Spinal cord (tissue), 10 donors: Measurements from ENCODE around the gene MID2. TPM values are rescaled to one million over a fixed set of nuclear protein-coding genes. Genes with fewer than 3 reads are reported as not detected.
"Not testable (repeated sequence)": the region's sequence is repeated elsewhere in the genome, so short reads cannot be mapped to it uniquely, and the experiment has no call there.

Source experiments
- DNase-seq, 6 donors: peaks; one replicate each; pipeline versions ENCODE4 v3.0.0 to v3.0.0-alpha.2; 2013 to 2015; ENCODE audit warnings: low spot score in 6 of 6, low read depth in 4 of 6
- H3K27ac ChIP-seq: one replicate; pipeline ENCODE4 v1.5.1; 2013; ENCODE audit warnings: low read depth, low read length, control low read depth
- H3K27me3 ChIP-seq: one replicate; pipeline ENCODE4 v1.6.1; 2013; ENCODE audit warnings: low read length; ENCODE audit not compliant: control insufficient read depth, insufficient read depth
- H3K36me3 ChIP-seq: one replicate; pipeline ENCODE4 v1.6.1; 2013; ENCODE audit warnings: low read length; ENCODE audit not compliant: control insufficient read depth, insufficient read depth
- H3K4me1 ChIP-seq: one replicate; pipeline ENCODE4 v1.6.1; 2013; ENCODE audit warnings: low read length; ENCODE audit not compliant: control insufficient read depth, insufficient read depth
- H3K4me3 ChIP-seq: one replicate; pipeline ENCODE4 v1.5.1; 2013; ENCODE audit warnings: low read depth, low read length, control low read depth
- H3K9me3 ChIP-seq: one replicate; pipeline ENCODE4 v1.6.1; 2013; ENCODE audit warnings: low read length; ENCODE audit not compliant: control insufficient read depth, insufficient read depth
- WGBS: methylation state at CpG from one replicate; pipeline ENCODE4 v1.1.5; 2013; ENCODE audit warnings: missing lambda C conversion rate; ENCODE audit not compliant: insufficient coverage; 5-methylcytosine and 5-hydroxymethylcytosine counted together
- polyA plus RNA-seq, 2 donors: library from polyadenylated mRNA; unstranded; fragments of 120-200 nt; gene quantifications; one replicate each; pipeline ENCODE4 v1.2.1, GENCODE V29; 2013; ENCODE audit not compliant: insufficient read length in 2 of 2
- total RNA-seq, 2 donors: library from RNA; depleted of rRNA in 1 of 2; stranded (reverse); fragments of 120-200 nt in 1 of 2; fragments of >200 nt in 1 of 2; gene quantifications; one replicate each; pipeline versions ENCODE4 v1.2.3 to v1.2.4, GENCODE V29; 2013 to 2014
- donor health status: healthy.

The MID2 gene
- total and polyA plus RNA-seq, 4 donors, result 8.4 to 25.0 (median 13.9) TPM

- no peaks in the 10 kb centered on the region for H3K27me3 ChIP-seq
- no peaks in the 10 kb centered on the region for H3K36me3 ChIP-seq
- no peaks in the 10 kb centered on the region for H3K9me3 ChIP-seq
- WGBS, result 81% methylated on average over 11 of the region's 15 CpGs
- DNase-seq, result no peak
- H3K4me1 ChIP-seq, result no peaks in the 10 kb centered on the region
- H3K4me3 ChIP-seq, result no peak overlapping the region
- no peak overlapping the region for H3K27ac ChIP-seq
Observed at GRCh38 chrX:107840971-107841370, 15.3 kb downstream of the MID2 start.

DNA sequence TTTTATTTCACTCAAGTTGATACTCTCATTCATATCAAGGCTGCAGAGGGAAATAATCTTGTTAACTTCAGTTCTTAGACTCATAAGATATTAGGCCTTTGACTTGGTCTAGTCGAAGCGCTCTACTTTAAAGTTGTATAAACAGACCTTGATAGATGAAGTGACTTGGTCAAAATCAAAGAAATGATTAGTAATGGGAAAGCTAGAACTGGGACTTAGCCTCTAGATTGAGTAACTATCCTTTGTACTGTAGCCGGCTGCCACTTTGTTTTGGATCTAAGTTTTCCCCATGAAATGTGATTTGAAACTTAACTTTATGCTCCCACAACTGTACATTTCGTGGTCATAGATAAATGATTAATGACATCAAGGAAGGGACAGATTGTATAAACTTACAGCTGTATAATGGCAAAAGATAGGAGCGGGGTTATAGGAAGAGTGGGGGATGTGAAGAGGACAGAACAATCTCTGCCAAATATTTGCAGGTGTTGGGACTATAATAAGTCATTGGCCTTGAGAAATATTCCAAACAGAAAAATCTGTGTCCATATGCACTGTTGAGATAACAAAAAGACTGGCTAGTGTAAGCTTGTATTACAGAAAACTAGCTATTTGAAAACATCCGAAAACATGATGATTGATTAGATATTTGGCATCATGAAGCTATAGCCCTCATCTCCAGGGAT is 17.2 kb downstream of the MID2 start:
- no peak for DNase-seq
- no peak overlapping the region for H3K4me3 ChIP-seq
- peaks cover 4% of the 10 kb centered on the region for H3K27me3 ChIP-seq
- H3K36me3 ChIP-seq, result no peaks in the 10 kb centered on the region
- H3K9me3 ChIP-seq, result no peaks in the 10 kb centered on the region
- no peak overlapping the region for H3K27ac ChIP-seq
- 90% methylated on average over 1 of the region's 6 CpGs for WGBS
- no peaks in the 10 kb centered on the region for H3K4me1 ChIP-seq

- no peaks in the 10 kb centered on the region for H3K9me3 ChIP-seq
- no peaks in the 10 kb centered on the region for H3K4me1 ChIP-seq
- H3K27me3 ChIP-seq, result peaks cover 4% of the 10 kb centered on the region
- no peak for DNase-seq
- WGBS, result no CpG with 5 or more reads among the region's 1 CpG
- no peak overlapping the region for H3K4me3 ChIP-seq
- H3K36me3 ChIP-seq, result no peaks in the 10 kb centered on the region
- no peak overlapping the region for H3K27ac ChIP-seq
Observed at GRCh38 chrX:107845625-107846024, 20.0 kb downstream of the MID2 start.

GRCh38 chrX:107848591-107848990 is 22.9 kb downstream of the MID2 start:
- no peak overlapping the region for H3K4me3 ChIP-seq
- no peaks in the 10 kb centered on the region for H3K4me1 ChIP-seq
- H3K27me3 ChIP-seq, result peaks cover 8% of the 10 kb centered on the region
- peak in 1 of 6 donors; percentile 69 for DNase-seq
- no peaks in the 10 kb centered on the region for H3K9me3 ChIP-seq
- H3K36me3 ChIP-seq, result no peaks in the 10 kb centered on the region
- H3K27ac ChIP-seq, result no peak overlapping the region
- WGBS, result no CpG with 5 or more reads among the region's 2 CpGs

DNA sequence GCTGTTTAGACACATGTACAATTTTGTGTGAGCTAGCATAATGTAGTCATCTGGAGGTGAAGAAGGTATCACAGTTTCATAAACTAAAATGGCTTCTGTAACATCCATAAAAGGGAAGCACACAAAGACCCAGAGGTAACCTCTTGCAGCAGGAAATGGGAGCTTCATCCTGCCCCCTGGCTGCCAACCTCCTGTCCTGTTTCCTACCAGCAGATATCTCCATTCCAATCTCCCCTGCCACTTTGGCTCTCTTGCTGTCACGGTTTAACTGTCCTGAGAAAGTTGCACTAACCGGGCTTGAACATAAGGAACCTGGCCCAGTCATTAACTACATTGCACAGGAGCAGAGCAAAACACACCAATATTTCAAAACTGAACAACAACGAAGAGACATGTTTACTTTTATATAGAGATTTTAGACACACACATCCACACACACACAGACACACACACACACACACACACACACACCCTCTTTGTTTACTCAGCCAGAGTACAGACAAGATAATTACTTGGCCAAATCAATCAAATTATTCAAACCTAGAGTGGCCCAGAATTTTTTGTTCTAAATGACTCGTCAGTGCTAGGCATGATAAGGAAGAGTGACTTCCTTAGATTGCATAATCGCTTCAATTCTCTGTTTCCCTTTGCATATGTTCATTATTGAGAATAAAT is 24.2 kb downstream of the MID2 start:
- H3K27ac ChIP-seq, result no peak overlapping the region
- no peaks in the 10 kb centered on the region for H3K4me1 ChIP-seq
- no peaks in the 10 kb centered on the region for H3K9me3 ChIP-seq
- DNase-seq, result no peak
- no peaks in the 10 kb centered on the region for H3K36me3 ChIP-seq
- peaks cover 10% of the 10 kb centered on the region for H3K27me3 ChIP-seq
- WGBS, result 35% methylated on average over 2 of the region's 5 CpGs
- no peak overlapping the region for H3K4me3 ChIP-seq

GRCh38 chrX:107850422-107850765 is 24.7 kb downstream of the MID2 start:
- Histone ChIP-seq H3K9me3 (no peaks in the 10 kb centered on the region), H3K36me3 (no peaks in the 10 kb centered on the region), H3K27ac (no peak overlapping the region), H3K27me3 (peaks cover 10% of the 10 kb centered on the region), H3K4me1 (no peaks in the 10 kb centered on the region), H3K4me3 (no peak overlapping the region)
- peak in 1 of 6 donors; percentile 70 for DNase-seq
- 83% methylated on average over 1 of the region's 2 CpGs for WGBS

- H3K4me3 ChIP-seq, result no peak overlapping the region
- no peak overlapping the region for H3K27ac ChIP-seq
- WGBS, result 60% methylated on average over 2 of the region's 2 CpGs
- H3K9me3 ChIP-seq, result no peaks in the 10 kb centered on the region
- no peak for DNase-seq
- peaks cover 10% of the 10 kb centered on the region for H3K27me3 ChIP-seq
- H3K36me3 ChIP-seq, result no peaks in the 10 kb centered on the region
- H3K4me1 ChIP-seq, result no peaks in the 10 kb centered on the region
Observed at GRCh38 chrX:107851215-107851614, 25.5 kb downstream of the MID2 start.

GRCh38 chrX:107851665-107852064 is 26.0 kb downstream of the MID2 start:
- 94% methylated on average over 3 of the region's 7 CpGs for WGBS

GRCh38 chrX:107856289-107856688 is 30.6 kb downstream of the MID2 start:
- H3K27ac ChIP-seq, result no peak overlapping the region

More at GRCh38 chrX:107851665-107852064, 26.0 kb downstream of the MID2 start:
- not testable (repeated sequence) for H3K27me3 ChIP-seq, H3K36me3 ChIP-seq, H3K9me3 ChIP-seq, H3K4me3 ChIP-seq, DNase-seq, H3K4me1 ChIP-seq, H3K27ac ChIP-seq

GRCh38 chrX:107857041-107857440 is 31.4 kb downstream of the MID2 start:
- not testable (repeated sequence) for H3K9me3 ChIP-seq, H3K36me3 ChIP-seq, H3K27ac ChIP-seq, H3K4me3 ChIP-seq, DNase-seq, H3K4me1 ChIP-seq
- WGBS, result 70% methylated on average over 4 of the region's 5 CpGs
- H3K27me3 ChIP-seq, result peaks cover 11% of the 10 kb centered on the region

More at GRCh38 chrX:107856289-107856688, 30.6 kb downstream of the MID2 start:
- no peak overlapping the region for H3K4me3 ChIP-seq
- DNase-seq, result no peak
- H3K4me1 ChIP-seq, result no peaks in the 10 kb centered on the region
- H3K27me3 ChIP-seq, result peaks cover 9% of the 10 kb centered on the region
- no peaks in the 10 kb centered on the region for H3K9me3 ChIP-seq
- H3K36me3 ChIP-seq, result no peaks in the 10 kb centered on the region
